Activated effector memory CD4-positive, alpha-beta T cell treated with anti-CD3 and anti-CD28 coated beads, Interleukin-2, amount 50 U/mL, for 16 hours (primary cell): Measurements from ENCODE around the gene GHRL.

ENCODE experiments used
- DNase-seq: peaks from one replicate; pipeline ENCODE4 v3.0.0-alpha.2; 2020

Gene GHRL

GRCh38 chr3:10294030-10294586, 1.4 kb upstream of the GHRL start:
- peak; percentile 16 for DNase-seq

GRCh38 chr3:10291641-10292040, 1.1 kb downstream of the GHRL start:
- DNase-seq = peak; percentile 58

GRCh38 chr3:10290481-10291176, 2.1 kb downstream of the GHRL start:
- DNase-seq = peak; percentile 58

- DNase-seq = peak; percentile 45
Measured at GRCh38 chr3:10289787-10290355, 2.9 kb downstream of the GHRL start.

GRCh38 chr3:10289077-10289476, 3.7 kb downstream of the GHRL start:
- peak; percentile 38 for DNase-seq

- peak; percentile 39 for DNase-seq
Measured at GRCh38 chr3:10288575-10288960, 4.2 kb downstream of the GHRL start.

- DNase-seq = peak; percentile 21
Measured at GRCh38 chr3:10287936-10288574, 4.7 kb downstream of the GHRL start.

- peak; percentile 57 for DNase-seq
Measured at GRCh38 chr3:10286596-10287295, 6.0 kb downstream of the GHRL start.

- no peak for DNase-seq
Measured at GRCh38 chr3:10286133-10286524, 6.6 kb downstream of the GHRL start.

- peak; percentile 57 for DNase-seq
Measured at GRCh38 chr3:10285272-10286132, 7.2 kb downstream of the GHRL start.

- peak; percentile 78 for DNase-seq
Measured at GRCh38 chr3:10284496-10284895, 8.3 kb downstream of the GHRL start.

GRCh38 chr3:10283638-10284037, 9.1 kb downstream of the GHRL start:
- peak; percentile 51 for DNase-seq

- peak; percentile 42 for DNase-seq
Measured at GRCh38 chr3:10281951-10282350, 10.8 kb downstream of the GHRL start.

GRCh38 chr3:10280571-10280970, 12.2 kb downstream of the GHRL start:
- peak; percentile 24 for DNase-seq

GRCh38 chr3:10280177-10280529, 12.6 kb downstream of the GHRL start:
- DNase-seq = peak; percentile 63

- peak; percentile 33 for DNase-seq
Measured at GRCh38 chr3:10279384-10280176, 13.2 kb downstream of the GHRL start.

- no peak for DNase-seq
Measured at GRCh38 chr3:10278501-10278900, 14.2 kb downstream of the GHRL start.

- peak; percentile 33 for DNase-seq
Measured at GRCh38 chr3:10277115-10277625, 15.6 kb downstream of the GHRL start.

- no peak for DNase-seq
Measured at GRCh38 chr3:10274601-10275000, 18.1 kb downstream of the GHRL start.

GRCh38 chr3:10273702-10274305, 18.9 kb downstream of the GHRL start:
- DNase-seq = no peak

GRCh38 chr3:10272977-10273376, 19.8 kb downstream of the GHRL start:
- DNase-seq = peak; percentile 19
